D721Med (cell line): Measurements from ENCODE around the gene SEPTIN3.
A peak's percentile ranks its signal among the peaks of the same experiment; 100 is the strongest.

Experiments used
- DNase-seq: peaks from one replicate; pipeline ENCODE4 v3.0.0; 2011; ENCODE audit warnings: low spot score; ENCODE audit not compliant: insufficient read length
- FAIRE-seq: peaks from 2 replicates; lab custom pipeline; 2011; peaks lifted over from hg19 to GRCh38; lab: Jason Lieb, UNC
- TF ChIP-seq, protein P1 (sequence below): IDR thresholded peaks from 2 replicates; pipeline ENCODE4 v1.5.1; 2012; ENCODE audit warnings: mild to moderate bottlenecking, control low read depth; ENCODE audit not compliant: insufficient read depth; ENCODE audit errors: missing control alignments

The SEPTIN3 gene

DNA sequence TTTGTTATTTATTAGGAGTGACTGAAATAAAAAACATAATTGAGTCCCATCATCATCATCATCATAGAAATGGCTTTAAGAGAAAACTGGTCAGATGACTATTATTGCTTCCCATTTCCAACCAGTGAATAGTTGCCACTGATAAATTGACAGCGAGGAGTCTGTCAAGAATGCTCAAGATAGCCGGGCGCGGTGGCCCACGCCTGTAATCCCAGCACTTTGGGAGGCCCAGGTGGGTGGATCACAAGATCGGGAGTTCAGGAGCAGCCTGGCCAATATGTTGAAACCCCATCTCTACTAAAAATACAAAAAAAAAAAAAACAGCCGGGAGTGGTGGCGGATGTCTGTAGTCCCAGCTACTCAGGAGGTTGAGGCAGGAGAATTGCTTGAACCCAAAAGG, 31.2 kb downstream of the SEPTIN3 start:
- no peak for FAIRE-seq
- TF ChIP-seq, protein P1, sequence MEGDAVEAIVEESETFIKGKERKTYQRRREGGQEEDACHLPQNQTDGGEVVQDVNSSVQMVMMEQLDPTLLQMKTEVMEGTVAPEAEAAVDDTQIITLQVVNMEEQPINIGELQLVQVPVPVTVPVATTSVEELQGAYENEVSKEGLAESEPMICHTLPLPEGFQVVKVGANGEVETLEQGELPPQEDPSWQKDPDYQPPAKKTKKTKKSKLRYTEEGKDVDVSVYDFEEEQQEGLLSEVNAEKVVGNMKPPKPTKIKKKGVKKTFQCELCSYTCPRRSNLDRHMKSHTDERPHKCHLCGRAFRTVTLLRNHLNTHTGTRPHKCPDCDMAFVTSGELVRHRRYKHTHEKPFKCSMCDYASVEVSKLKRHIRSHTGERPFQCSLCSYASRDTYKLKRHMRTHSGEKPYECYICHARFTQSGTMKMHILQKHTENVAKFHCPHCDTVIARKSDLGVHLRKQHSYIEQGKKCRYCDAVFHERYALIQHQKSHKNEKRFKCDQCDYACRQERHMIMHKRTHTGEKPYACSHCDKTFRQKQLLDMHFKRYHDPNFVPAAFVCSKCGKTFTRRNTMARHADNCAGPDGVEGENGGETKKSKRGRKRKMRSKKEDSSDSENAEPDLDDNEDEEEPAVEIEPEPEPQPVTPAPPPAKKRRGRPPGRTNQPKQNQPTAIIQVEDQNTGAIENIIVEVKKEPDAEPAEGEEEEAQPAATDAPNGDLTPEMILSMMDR: no peak
- no peak for DNase-seq

DNA sequence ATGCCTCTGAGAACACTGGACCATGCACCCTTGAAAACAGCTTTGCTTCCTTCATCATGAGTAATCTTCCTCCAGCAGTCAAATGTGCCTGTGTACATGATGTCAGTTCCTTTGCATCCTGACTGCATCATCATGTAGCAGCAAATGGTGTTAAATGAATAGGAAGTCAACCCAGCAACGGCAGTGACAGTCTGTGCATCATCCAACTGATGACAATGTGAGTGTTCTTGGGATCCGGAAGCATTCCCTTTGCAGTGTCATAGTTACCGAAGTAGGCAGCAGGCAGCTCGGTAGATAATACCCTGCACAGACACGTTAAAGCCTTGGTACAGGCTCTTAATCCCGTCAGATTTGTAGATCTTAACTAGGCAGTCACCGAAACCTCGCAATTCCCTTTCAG, 31.9 kb downstream of the SEPTIN3 start:
- FAIRE-seq (peak; percentile 11), DNase-seq (no peak)
- TF ChIP-seq, protein P1: no peak

DNA sequence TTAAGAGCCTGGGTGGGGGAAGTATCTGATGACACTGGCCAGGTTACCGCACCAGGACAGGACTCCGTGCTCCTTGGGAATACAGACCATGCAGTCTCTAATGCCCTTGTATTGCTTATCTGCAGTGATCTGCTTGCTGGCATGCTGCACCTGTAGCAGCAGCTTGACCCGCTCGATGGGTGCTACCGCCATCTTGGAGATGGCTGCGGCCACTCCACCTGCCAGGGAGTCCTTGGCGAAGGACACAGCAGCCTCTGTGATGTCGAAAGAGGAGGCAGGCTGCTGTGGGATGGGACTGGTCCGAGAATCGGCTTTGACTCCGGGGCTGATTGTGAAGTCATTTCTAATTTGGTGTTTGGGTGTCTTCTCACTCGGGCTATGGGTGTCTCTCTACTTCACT, 32.5 kb downstream of the SEPTIN3 start:
- FAIRE-seq (no peak), DNase-seq (no peak)
- TF ChIP-seq, protein P1: no peak

DNA sequence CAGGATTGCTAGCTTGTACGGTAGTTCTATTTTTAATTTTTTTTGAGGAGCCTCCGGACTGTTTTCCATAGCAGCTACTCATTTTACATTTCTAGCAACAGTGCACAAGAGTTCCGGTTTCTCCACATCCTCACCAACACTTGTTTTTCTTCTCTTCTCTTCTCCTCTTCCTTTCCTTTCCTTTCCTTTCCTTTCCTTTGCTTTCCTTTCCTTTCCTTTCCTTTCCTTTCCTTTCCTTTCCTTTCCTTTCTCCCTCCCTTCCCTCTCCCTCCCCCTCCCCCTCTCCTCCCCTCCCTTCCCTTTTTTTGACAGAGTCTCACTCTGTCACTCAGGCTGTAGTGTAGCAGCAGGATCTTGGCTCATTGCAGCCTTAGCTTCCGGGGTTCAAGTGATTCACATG, 38.7 kb downstream of the SEPTIN3 start:
- FAIRE-seq (no peak), DNase-seq (no peak)
- TF ChIP-seq, protein P1: no peak

DNA sequence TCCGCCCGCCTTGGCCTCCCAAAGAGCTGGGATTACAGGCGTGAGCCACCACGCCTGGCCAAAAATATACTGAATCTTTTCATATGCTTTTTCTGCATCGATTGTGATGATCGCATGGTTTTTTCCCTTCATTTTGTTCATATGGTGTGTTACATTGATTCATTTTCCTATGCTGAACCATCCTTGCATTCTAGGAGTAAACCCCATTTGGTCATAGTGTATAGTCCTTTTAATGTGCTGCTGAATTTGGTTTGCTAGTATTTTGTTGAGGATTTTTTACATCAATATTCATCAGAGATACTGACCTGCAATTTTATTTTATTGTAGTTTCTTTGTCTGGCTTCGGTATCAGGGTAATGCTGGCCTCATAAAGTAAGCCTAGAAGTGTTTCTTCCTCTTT, 41.5 kb downstream of the SEPTIN3 start:
- TF ChIP-seq, protein P1: no peak
- DNase-seq (no peak), FAIRE-seq (no peak)

DNA sequence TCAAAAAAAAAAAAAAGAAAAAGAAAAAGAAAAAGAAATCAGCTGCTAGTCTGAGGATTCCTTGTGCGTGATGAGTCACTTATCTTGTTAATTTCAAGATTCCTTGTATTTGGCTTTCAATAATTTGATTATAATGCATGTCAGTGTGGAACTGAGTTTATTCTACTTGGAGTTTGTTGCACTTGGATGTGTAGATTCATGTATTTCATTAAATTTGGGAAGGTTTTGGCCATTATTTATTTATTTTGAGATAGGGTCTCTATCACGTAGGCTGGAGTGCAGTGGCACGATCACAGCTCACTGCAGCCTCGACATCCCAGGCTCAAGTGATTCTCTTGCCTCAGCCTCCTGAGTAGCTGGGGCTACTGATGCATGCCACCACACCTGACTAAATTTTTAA, 44.1 kb downstream of the SEPTIN3 start:
- TF ChIP-seq, protein P1: no peak
- no peak for DNase-seq
- no peak for FAIRE-seq

DNA sequence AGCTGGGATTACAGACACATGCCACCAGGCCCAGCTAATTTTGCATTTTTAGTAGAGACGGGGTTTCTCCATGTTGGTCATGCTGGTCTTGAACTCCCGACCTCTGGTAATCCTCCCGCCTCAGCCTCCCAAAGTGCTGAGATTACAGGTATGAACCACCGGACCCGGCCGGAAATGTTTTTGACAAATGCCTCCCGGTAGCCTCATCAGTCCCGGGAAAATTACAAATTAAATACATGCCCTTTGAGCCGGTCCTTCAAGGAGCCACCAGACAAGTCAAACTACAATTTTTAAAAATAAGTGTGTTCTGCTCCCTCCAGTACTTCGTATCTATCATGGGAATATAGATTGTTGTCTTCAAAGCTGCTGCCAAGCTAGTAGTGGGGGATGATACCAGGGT, 46.9 kb downstream of the SEPTIN3 start:
- DNase-seq (no peak), FAIRE-seq (no peak)
- TF ChIP-seq, protein P1: no peak
